HG03045 (cell line): ENCODE results near the gene SKAP2.

ENCODE experiments used
- ATAC-seq: cut with Tn5 transposase; IDR thresholded peaks from one replicate; pipeline ENCODE4 v1.9.1; 2021; ENCODE audit warnings: mild to moderate bottlenecking, moderate library complexity; ENCODE audit not compliant: unreplicated experiment

Gene SKAP2

GRCh38 chr7:26779978-26780595, 84.3 kb downstream of the SKAP2 start:
- no peak for ATAC-seq

- no peak for ATAC-seq
These were observed 87.0 kb downstream of the SKAP2 start for GRCh38 chr7:26777385-26777784.

DNA sequence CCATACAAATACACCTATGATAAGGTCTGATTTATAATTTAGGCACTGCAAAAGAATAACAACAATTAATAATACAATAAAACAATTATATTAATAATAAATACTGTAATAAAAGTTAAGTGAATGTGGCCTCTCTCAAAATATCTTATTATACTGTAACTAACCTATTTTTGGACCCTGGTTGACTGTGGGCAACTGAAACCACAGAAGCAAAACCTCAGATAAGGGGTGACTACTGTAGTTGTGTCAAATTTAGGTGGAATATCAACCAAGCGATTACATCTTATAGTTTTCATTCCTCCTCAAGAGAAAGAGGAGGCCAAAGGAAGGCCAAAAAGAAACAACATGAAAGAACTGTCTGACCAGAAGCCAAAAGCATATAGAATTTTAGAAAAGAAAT, 103.9 kb downstream of the SKAP2 start:
- ATAC-seq, result no peak

DNA sequence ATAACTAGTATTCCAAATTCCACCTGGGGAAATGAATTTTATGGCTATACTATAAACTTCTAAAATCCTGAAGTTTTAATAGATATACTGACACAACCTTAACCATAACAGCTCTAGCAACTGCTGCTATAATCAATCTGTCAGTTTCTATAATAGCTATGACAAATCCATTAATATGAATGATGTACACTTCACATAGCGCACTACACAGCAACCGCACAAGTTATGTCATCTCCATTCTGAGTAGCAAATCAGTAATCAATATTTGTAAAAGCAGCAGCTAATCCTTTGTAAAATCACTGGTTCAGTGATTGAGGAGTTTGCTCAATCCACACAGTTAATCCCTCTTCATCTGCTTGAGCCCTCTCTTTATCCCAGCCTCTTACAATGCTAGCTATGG, 105.3 kb downstream of the SKAP2 start:
- ATAC-seq, result no peak

GRCh38 chr7:26743205-26743604, 121.2 kb downstream of the SKAP2 start:
- ATAC-seq, result no peak

GRCh38 chr7:26735976-26736600, 128.3 kb downstream of the SKAP2 start:
- no peak for ATAC-seq

GRCh38 chr7:26729150-26729775, 135.1 kb downstream of the SKAP2 start:
- ATAC-seq, result no peak

- no peak for ATAC-seq
These were observed 138.3 kb downstream of the SKAP2 start for GRCh38 chr7:26726051-26726450.

- ATAC-seq, result no peak
These were observed 139.6 kb downstream of the SKAP2 start for GRCh38 chr7:26724795-26725194.

- ATAC-seq, result no peak
These were observed 141.3 kb downstream of the SKAP2 start for GRCh38 chr7:26723129-26723528.

DNA sequence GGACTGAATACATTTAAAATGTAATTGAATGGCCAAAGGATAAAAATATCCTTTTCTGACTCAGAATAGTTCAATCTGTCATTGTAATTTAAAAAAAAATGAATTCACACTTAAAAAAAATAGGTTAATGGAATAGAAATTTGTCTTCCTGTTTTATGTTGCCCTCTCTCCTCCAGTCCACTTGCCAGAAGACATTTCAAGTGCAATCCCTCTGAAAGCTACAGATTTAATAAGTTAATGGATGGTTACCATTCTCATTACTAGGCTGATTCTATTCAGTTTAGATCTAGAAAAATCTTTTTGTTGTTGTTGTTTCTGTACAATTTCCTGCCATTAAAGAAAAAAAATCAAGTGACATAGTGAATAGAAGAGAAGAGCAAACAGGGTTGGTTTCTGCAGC, 142.9 kb downstream of the SKAP2 start:
- no peak for ATAC-seq

DNA sequence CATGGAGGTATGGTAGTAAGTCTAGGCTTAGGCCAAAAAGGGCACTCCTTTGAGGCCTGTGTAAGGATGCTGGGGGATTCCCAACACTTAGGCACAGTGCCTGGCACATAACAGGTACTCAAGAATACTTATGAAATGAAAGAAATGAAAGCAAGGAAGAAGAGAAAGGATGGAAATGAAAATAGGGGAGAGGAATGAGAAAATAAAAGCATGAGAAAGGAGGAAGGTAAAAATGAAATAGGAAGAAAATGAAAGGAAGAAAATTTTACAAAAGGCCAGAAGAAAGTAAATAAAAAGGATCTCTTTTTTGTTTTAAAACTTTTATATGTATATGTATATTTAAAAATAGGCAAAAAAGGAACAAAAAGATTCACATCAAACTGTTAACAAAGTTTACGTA, 146.3 kb downstream of the SKAP2 start:
- no peak for ATAC-seq

DNA sequence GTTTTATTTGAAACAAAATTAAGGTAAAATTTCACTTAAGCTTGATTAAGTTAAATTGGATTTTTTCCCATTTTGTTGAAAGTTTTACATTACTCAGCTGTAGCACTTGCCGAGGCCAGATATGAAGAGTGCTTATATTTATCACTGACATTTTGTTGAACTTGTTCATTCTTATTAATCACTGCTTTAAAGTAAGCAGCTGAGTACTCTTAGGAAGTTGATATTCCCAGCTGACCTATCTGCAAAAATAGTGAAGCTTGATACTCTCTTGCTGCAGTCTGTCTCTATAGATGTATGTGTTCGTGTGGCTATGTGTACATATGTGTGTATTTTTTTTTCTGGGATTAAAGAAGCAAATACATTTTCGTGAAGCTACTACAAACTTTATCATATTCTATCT, 150.0 kb downstream of the SKAP2 start:
- no peak for ATAC-seq

DNA sequence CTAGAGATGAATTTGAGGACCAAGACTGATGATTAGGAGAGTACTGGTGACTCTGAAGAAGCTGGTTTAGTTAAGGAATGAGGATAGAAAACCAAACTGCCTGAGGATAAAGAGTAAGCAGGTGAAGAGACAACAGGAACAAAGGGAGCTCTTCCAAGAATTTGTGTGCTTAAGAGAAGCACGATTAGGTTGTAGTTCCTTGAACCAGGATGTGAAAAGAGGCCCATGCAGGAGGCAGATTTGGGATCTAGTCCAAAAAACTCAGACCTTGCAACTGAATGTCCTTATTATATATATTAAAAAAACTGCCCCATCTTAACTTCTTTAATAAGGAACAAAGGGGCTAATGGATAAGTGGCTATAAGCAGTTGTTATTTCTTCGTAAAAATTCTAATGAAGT, 150.4 kb downstream of the SKAP2 start:
- no peak for ATAC-seq

- no peak for ATAC-seq
These were observed 155.0 kb downstream of the SKAP2 start for GRCh38 chr7:26709210-26709990.

GRCh38 chr7:26705567-26705966, 158.8 kb downstream of the SKAP2 start:
- ATAC-seq, result no peak

- no peak for ATAC-seq
These were observed 159.6 kb downstream of the SKAP2 start for GRCh38 chr7:26704786-26705185.

DNA sequence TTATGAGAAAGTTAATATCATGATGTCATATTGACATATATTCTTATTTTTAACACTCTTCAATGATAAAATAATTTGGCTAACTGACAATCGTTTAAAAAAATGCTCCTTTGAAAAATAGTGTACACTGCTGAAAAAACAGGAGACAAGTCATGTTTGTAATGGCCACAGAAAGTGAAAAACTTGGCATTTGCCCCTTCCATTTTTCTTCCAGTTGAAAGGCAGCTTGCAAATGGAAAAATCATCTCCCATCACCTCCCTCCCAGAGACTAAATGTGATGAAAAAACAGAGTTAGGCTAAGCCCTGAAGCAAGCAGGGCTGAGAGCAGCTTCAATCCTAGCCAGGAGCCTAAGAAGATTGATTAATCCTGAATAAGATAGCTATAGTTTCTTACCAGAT, 160.4 kb downstream of the SKAP2 start:
- no peak for ATAC-seq

DNA sequence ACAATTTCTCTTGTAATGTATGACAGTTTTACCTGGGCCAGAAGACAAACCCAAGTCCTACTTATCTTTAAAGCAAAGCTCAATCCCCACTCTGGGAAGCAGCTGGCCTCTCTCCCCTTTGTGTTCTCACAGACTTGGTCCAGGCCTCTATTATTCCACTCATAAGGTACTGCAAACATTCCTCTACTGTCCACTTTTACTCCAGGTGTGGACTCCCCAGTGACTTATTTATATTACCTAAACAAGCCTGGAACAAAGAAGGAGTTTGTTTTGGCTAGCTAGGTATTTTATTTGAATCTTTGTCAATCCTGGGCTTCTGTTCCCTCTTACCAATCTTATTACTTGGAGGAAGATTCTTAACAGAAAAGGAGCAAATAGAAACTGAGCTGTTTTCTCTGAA, 163.5 kb downstream of the SKAP2 start:
- ATAC-seq, result no peak

- no peak for ATAC-seq
These were observed 164.0 kb downstream of the SKAP2 start for GRCh38 chr7:26700386-26700785.

DNA sequence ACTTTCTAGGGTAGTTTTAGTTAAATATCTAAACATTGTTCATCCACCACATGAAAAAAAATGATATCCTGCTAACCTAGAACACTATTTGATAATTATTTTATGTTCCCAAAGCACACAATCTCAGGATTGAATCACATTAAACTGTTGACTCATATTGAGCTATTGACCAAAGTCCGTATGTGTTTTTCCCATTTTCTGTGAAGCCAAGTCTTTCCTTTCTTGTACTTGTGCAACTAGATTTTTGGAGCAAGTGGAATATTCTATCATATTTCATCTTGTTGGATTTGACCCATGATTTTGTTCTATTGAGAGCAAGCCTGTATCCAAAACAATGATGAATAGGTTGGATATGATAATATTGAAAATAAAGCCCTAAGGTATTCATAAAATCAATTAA, 164.6 kb downstream of the SKAP2 start:
- no peak for ATAC-seq

DNA sequence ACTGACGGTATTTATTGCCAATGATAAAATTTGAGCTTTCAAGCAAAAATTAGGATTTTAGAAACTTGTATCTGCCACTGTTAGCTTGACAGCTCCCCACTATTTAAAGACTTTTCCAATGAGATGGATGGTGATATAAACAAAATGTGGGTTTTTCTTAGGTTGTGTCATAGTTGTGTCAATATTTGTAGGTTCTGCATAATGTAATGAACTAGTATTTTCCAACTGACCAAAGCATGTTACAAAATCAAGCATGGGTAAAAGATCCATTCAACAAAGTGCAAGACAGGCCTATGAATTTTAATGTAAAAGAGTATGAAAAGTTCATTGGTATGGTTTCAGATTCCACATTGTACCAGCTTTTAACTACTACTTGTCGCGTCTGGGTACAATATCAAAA, 165.6 kb downstream of the SKAP2 start:
- ATAC-seq, result no peak
